ENCODE results near the gene MFAP2.

The MFAP2 gene

GRCh38 chr1:16998589-16998988 is 18.2 kb upstream of the MFAP2 start:
- FAIRE-seq (no peak), DNase-seq (ENCODE audit: insufficient read length, low spot score) (no peak)
- no peak for TF ChIP-seq POLR2A (IDR thresholded peaks at IDR 0.05; ENCODE audit: low read depth, low read length)

- DNase-seq (ENCODE audit: insufficient read length, low spot score) (no peak), FAIRE-seq (no peak)
- TF ChIP-seq POLR2A (IDR thresholded peaks at IDR 0.05; ENCODE audit: low read depth, low read length), result no peak
Measured at GRCh38 chr1:16996845-16997244, 16.4 kb upstream of the MFAP2 start.

GRCh38 chr1:16993521-16994038 is 13.2 kb upstream of the MFAP2 start:
- DNase-seq (ENCODE audit: insufficient read length, low spot score), result no peak
- TF ChIP-seq POLR2A (IDR thresholded peaks at IDR 0.05; ENCODE audit: low read depth, low read length), result no peak
- no peak for FAIRE-seq

GRCh38 chr1:16992675-16993074 is 12.3 kb upstream of the MFAP2 start:
- TF ChIP-seq POLR2A (IDR thresholded peaks at IDR 0.05; ENCODE audit: low read depth, low read length), result no peak
- DNase-seq (ENCODE audit: insufficient read length, low spot score), result no peak
- FAIRE-seq, result no peak

- FAIRE-seq (no peak), DNase-seq (ENCODE audit: insufficient read length, low spot score) (no peak)
- TF ChIP-seq POLR2A (IDR thresholded peaks at IDR 0.05; ENCODE audit: low read depth, low read length), result no peak
Measured at GRCh38 chr1:16992102-16992501, 11.7 kb upstream of the MFAP2 start.

GRCh38 chr1:16991571-16991970 is 11.2 kb upstream of the MFAP2 start:
- no peak for TF ChIP-seq POLR2A (IDR thresholded peaks at IDR 0.05; ENCODE audit: low read depth, low read length)
- FAIRE-seq (no peak), DNase-seq (ENCODE audit: insufficient read length, low spot score) (no peak)

- DNase-seq (ENCODE audit: insufficient read length, low spot score) (no peak), FAIRE-seq (no peak)
- TF ChIP-seq POLR2A (IDR thresholded peaks at IDR 0.05; ENCODE audit: low read depth, low read length), result no peak
Measured at GRCh38 chr1:16989676-16990391, 9.4 kb upstream of the MFAP2 start.

GRCh38 chr1:16988210-16988609 is 7.8 kb upstream of the MFAP2 start:
- DNase-seq (ENCODE audit: insufficient read length, low spot score) (no peak), FAIRE-seq (no peak)
- no peak for TF ChIP-seq POLR2A (IDR thresholded peaks at IDR 0.05; ENCODE audit: low read depth, low read length)

- DNase-seq (ENCODE audit: insufficient read length, low spot score) (no peak), FAIRE-seq (no peak)
- TF ChIP-seq POLR2A (IDR thresholded peaks at IDR 0.05; ENCODE audit: low read depth, low read length), result no peak
Measured at GRCh38 chr1:16986962-16987361, 6.5 kb upstream of the MFAP2 start.

- no peak for TF ChIP-seq POLR2A (IDR thresholded peaks at IDR 0.05; ENCODE audit: low read depth, low read length)
- FAIRE-seq (no peak), DNase-seq (ENCODE audit: insufficient read length, low spot score) (no peak)
Measured at GRCh38 chr1:16986560-16986959, 6.1 kb upstream of the MFAP2 start.

- TF ChIP-seq POLR2A (IDR thresholded peaks at IDR 0.05; ENCODE audit: low read depth, low read length), result no peak
- DNase-seq (ENCODE audit: insufficient read length, low spot score), result no peak
- FAIRE-seq, result no peak
Measured at GRCh38 chr1:16986113-16986512, 5.7 kb upstream of the MFAP2 start.

- FAIRE-seq (peak; percentile 65), DNase-seq (ENCODE audit: insufficient read length, low spot score) (peak; percentile 84)
Measured at GRCh38 chr1:16984717-16985116, 4.3 kb upstream of the MFAP2 start.

GRCh38 chr1:16983649-16984048 is 3.2 kb upstream of the MFAP2 start:
- DNase-seq (ENCODE audit: insufficient read length, low spot score), result no peak
- no peak for FAIRE-seq
- no peak for TF ChIP-seq POLR2A (IDR thresholded peaks at IDR 0.05; ENCODE audit: low read depth, low read length)

More at GRCh38 chr1:16984717-16985116, 4.3 kb upstream of the MFAP2 start:
- TF ChIP-seq POLR2A (IDR thresholded peaks at IDR 0.05; ENCODE audit: low read depth, low read length), result no peak

GRCh38 chr1:16982902-16983301 is 2.5 kb upstream of the MFAP2 start:
- FAIRE-seq (no peak), DNase-seq (ENCODE audit: insufficient read length, low spot score) (no peak)
- no peak for TF ChIP-seq POLR2A (IDR thresholded peaks at IDR 0.05; ENCODE audit: low read depth, low read length)

GRCh38 chr1:16981269-16981849 is 939 bp upstream of the MFAP2 start:
- DNase-seq (ENCODE audit: insufficient read length, low spot score) (peak; percentile 90), FAIRE-seq (peak; percentile 75)
- TF ChIP-seq POLR2A (IDR thresholded peaks at IDR 0.05; ENCODE audit: low read depth, low read length), result no peak

Data from H54 (cell line).